NCI-H69 (cell line): ENCODE measurements around the gene GLCE.
A peak's percentile ranks its signal among the peaks of the same experiment; 100 is the strongest.

ENCODE experiments used
- DNase-seq: peaks from one replicate; lab custom pipeline; 2025; lab: John Stamatoyannopoulos, UW

The GLCE gene

DNA sequence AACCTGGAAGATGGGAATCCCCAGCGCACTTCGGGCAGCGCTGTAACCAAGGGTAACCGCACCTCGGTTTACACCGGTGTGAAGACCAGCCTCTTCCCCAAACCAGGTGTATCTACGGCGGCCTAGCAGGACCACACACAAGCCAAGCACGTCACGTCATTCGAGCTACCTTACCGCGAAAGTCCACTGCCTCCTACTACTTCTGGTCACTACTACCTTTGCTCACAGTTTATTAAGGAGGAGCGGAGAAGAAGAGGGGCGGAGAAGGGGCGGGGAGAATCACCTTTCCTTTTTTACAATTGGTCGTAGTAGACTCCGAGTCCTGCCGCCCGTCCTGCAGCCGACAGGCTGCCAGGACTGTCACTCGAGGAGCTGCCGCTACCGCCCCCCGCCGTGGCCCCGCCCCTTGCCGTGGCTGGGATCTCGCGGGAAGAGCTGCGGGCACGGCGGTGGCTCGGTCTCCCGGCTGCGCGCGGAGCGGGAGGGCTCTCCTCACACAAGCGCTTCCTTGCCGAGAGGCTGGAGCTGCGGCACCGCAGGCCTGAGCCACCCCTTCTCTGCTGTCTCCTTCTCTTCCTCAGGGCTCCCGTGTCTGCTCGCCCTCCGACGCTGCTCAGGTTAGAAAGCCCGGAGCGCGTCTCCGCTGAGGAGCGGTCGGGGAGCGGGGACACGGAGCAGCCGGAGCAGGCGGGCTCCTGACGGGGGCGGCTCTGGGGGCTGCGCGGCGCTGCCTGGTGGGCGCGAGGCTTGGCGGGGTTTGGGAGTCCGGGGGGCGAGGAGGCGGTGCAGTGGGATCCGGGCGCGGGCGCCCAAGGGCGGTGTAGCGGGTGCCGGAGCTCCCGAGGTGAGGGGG, at the start of gene GLCE:
GLCE (plus strand) TSS at position 495 of the 853 bp plus-strand sequence. CDS start 95,172 bp downstream, outside the sequence.
- peak; percentile 96 for DNase-seq

DNA sequence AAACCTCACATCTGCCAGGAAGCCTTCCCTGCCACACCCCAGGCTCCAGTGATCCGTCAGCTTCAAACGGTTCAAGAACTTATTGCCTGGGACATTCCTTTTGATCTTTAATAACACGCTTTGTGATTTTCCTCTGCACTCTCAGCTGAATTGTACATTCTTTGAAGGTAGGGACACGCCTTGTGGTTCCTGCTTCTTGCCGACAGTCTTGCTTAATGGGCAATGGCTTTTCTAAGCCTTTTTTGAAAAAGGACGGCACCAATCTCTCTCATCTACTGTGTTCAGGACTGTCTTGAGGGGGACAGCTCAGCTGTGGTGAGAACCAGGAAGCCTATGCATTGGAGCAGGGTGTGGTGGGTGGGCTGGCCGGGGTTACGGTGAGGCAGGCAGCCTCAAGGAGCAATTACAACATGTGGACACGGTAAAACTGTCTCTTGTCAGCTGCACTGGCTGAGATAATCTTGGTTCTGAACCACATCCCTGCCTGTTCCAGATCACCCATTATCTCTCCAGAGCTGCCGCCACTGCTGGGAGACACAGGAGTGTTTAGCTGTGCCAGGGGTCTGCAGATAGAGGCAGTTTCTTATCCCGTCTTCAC, 46.0 kb upstream of the GLCE start:
- no peak for DNase-seq

DNA sequence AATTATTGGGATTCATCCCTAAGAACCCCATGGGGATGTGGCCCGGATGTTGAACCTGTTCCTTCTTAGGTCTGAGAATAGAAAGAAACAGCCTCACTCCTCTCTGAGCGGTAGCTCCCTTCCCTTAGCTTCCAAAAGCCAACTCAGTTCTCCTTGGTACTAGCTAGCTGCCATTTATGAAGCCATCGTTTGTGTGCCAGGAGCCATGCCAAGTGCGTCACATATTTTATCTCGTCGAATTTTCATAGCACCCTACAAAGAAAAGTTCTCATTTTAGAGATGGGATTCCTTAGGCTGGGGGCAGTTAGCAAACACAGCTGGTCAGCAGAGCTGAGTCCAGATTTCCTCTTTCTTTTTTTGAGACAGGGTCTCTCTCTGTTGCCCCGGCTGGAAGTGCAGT, 45.4 kb upstream of the GLCE start:
- no peak for DNase-seq

DNA sequence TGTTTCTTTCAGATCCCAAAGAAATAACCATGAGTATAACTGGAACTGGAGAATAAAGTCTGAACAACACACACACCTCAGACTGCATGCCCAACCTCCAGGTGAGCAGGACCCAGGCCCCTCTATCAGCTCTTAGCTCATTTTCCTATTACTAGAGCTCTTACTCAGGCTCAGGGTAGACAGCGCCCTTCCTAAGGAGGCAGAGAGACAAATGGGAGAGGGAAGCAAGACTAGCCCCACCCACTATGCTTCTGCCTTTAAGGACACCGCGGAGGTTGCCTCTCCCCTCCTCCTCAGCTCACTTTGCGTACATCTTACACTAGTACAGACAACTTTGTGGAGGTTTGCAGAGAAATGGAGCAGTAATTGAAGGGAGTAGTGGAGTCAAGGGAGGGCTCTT, 44.0 kb upstream of the GLCE start:
- peak; percentile 28 for DNase-seq

DNA sequence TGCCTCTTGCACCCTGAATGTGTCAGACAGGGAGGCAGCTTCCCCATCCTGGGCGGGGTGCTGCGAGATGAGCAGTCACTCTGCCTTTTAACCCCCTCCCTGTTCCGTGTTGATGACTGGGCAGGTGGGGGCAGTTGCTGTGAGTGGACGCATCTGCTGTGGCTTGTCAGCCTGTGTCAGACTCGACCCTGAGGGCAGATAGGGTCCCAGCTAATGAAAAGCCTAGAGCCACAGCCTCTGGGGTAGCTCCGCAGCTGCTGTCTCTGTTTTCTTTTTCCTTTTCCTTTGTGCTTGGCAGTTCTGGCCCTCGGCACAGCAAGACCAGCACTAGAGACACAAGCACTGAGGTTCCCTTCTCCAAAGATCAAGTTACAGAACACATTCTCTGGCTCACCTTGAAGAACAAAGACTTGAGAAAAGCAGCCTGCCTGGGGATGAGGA, 43.0 kb upstream of the GLCE start:
- peak; percentile 91 for DNase-seq

DNA sequence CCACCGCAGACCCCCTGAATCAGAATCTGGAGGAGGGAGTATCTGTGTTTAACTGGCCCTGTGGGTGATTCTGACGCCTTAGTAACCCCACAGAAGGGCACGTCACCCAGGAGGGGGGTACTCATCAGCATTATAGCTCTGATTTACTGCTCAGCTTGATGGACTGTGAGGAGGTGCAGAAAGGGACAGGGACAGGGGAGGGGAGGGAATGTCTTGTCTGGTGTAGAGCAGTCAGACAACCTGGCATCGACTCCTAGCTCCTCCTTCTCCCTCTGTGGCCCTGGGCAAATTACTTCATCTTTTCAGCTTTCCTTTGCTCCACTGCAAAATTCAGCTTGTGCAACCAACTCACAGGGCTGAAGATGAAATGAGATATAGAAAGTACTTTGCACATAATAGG, 42.3 kb upstream of the GLCE start:
- DNase-seq, result peak; percentile 85

DNA sequence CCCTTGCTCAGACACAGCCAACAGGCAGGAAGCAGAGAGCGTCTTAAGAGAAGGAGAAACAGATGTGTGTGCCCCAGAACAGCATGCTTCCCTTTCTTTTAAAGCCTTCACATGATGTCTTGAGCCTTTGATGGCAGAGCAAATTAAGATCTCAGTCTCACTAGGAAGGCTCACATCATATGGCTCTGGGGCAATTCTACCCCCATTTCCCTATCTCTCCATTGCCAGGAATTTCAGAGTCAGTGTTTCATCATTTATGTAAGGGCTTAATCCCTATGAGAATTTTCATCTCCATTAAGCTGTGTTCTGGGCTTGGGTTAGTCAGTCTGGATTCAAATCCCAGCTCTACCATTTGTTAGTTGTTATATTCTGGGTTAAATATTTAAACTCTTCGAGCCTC, 41.4 kb upstream of the GLCE start:
- peak; percentile 55 for DNase-seq

DNA sequence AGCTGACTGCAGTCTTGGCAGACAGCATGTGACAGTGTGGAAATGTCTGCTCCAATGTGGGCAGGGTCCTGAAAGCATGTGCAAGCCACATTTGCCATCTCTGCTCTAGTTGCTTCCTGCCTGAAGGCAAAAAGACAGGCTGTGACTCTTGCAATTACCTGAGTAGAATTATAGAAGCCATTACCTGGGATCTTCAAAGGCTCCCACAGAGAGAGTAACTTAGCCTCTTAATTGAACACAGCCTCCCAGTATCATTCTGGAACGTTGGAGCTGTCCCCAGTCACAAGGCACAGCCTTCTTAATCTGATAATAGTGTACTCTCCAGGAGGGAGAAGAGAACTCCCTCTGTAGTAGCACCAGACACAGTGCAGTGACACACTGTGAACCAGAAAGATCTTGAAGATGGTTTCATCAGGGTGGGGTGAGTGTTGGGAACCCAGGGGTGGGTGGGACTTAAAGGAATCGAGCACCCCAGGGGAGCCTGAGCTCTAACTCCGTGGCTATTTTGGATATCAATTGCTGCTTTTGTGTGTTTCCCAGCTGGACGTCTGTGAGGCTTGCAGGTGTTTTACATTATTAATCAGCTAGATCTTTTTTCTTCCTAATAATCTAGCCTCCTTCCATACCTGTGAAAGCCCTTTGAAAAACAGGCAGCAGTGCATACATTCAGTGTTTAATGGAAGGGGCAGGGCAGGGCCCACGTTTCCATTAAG, 40.6 kb upstream of the GLCE start:
- DNase-seq, result peak; percentile 97

DNA sequence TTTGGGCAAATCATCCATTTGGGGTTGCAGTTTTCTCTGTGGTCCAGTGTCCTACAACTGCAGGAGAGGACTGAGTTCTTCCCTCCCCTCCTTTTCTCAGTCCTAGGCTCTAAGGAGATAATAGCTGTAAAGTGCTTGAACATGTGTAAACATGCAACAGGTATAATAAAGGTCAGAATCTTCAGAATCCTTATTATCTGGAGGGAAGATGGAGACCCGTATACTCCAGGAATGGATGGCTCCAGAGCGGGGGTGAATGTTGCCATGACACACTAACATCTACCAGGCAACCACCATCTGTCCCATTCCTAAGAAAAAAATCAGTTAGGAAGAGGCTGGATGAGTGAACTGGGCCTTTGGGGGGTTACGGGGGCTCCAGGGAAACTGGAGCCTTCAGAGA, 39.7 kb upstream of the GLCE start:
- peak; percentile 66 for DNase-seq

DNA sequence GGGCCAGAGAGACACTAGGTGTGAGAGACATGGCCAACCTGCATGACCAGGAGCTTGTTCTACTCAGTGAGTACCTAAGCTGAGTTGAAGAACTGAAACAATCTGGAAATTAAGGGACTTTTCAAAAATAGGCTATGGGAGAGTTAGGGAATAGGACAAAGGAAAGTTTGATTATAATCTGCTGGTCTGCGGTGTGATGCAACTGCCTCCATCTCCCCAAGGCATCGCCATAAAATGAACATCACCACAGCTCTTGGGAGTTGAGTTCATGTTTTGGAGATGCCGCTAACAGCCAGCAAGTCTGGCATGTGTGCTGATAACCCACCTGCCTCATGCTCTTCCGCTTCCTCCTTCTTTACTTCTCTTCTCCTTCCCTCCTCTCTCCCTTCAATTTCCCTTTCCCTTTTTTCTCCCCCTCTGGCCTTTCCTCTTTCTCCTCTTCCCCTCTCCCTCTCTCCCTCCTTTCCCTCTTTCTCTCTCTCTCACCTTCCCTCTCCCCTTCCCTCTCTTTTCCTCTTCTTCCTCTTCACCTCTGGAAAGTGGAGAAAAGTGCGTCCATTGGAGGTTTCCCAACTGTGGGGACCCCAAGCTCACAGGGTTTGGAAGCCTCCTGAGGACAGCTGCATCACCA, 39.1 kb upstream of the GLCE start:
- DNase-seq, result no peak

DNA sequence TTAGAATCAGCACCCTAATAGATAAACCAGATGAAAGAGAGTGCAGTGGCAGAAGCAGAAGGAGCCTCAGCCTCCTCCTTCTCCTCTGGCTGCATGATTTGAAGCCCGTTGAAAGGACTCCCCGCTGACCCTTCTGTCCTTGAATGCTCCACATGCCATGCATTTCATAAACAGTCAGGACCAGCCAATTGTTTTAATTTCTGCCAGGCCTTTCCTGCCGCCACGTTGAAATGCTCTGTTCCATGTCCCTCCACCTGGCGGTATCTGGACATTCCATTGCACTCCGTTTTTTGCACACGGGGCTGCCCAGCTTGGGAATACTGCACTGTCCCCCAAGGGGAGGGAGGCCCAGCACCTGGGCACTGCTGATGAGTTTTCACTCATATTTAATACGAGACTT, 35.2 kb upstream of the GLCE start:
- no peak for DNase-seq

DNA sequence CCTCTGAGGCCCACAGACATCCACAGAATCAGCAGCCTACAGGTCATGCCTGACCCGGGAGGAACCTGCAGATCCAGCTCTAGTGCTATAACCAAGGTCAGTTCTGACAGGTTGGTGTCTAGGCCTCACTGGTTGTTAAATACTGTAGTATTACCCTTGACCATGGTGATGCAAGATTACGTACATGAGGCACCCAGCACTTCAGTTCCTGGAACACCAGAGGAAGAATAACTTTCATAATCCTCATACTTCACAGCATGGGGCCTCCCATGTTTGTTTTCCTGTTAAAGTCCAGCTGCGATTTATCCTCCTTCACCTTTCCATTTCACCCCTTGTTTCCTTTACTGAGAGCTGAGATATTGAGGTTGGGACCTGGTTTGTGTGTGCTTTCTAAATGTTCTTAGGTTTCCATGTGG, 34.4 kb upstream of the GLCE start:
- peak; percentile 54 for DNase-seq

DNA sequence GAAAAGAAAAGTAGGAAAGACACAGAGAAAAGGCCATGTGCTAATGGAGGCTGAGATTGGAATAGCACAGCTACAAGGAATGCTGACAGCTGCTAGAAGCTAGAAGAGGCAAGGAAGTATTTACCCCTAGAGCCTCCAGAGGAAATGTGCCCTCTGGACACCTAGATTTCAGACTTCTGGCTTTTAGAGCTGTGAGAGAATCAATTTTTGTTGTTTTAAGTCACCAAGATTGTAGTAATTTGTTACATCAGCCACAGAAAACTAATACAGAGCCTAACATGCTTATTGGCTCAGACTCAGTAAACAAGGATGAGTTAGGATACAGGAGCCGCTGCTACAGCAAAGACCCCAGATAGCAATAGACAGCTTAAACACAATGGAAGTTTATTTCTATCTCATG, 33.1 kb upstream of the GLCE start:
- no peak for DNase-seq

DNA sequence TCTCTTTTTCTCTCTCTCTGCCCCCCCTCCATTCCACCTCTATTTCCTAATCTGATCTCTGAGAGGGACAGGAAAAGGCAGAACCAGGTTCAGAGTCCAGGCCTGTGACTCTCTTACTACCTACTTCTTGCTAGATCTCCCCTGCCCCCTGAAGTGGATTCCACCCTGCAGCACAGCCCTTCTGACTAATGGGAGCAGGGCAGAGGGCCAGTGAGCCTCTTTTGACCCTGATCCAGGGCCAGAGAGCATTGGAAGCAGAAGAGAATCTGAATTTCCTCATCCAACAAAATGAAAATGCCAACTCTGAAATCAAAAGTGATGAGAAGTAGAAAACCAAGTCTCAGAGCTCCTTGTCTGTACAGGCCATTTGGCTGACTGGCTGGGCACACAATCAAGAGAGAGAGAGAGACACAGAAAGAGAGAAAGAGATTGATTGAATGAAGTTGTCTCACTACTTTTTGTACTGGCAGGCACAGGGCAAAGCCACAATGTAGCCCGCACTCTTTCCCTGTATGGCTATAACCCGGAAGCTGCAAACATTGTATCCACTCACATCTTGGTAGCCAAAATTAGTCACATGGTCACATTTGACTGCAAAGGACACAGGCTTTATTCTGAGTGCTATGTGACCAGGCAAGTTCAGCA, 31.6 kb upstream of the GLCE start:
- DNase-seq, result no peak

DNA sequence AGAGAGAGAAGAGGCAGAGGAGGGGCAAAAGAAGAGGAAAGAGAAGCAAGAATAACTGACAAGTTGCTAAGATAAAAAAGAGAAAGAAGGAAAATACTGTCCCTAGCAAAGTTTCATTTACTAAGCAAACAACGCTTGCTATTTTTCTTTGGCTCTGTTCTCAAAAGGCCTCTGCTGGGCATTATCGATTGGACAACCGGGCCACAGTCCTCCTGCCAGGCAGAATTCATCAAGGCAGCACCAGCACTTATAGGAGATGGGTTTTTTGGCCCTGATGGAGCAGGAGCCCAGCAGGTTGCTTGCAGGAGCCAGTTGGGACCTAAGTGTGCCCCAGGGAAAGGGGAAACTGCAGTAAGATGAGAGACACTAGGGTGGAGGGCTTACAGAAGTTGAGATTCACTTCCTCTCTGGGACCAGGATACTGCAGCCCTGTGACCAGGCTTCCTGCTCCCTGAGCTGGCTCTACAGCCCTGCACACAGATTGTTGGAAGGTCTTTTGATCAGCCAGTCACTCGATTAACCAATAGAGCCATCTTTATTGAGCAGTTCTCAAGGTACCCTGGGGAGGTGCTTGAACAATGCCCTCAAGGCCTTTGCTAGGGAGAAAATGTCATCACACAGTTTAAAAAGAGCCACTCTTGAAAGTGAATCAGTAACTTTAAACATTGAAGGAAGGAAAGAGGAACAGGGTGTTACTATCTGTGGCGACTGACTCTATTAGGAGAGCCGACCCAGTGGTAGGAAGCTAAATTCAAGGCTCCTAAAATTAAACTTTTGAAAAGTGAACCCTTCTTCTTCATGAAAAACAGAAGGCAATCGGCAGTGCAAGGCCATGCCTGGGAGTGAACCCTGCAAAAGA, 28.8 kb upstream of the GLCE start:
- no peak for DNase-seq

DNA sequence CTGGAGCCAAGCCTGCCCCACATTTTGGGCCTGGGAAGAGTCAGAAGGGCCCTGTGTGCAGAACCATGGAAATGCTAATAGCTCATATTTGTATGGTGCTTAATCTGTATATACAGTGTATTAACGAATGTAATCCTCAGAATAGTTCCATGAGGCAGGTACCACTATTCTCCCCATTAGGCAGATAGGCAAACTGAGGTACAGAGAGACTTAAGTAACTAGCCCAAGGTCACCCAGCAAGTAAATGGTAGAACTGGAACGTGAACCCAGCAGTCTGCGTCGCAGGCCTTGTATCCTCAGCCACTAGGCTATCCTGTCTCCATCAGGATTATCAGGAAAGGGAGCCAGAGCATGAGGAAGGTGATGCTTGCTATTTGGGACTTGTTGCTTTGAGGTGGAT, 28.0 kb upstream of the GLCE start:
- no peak for DNase-seq

DNA sequence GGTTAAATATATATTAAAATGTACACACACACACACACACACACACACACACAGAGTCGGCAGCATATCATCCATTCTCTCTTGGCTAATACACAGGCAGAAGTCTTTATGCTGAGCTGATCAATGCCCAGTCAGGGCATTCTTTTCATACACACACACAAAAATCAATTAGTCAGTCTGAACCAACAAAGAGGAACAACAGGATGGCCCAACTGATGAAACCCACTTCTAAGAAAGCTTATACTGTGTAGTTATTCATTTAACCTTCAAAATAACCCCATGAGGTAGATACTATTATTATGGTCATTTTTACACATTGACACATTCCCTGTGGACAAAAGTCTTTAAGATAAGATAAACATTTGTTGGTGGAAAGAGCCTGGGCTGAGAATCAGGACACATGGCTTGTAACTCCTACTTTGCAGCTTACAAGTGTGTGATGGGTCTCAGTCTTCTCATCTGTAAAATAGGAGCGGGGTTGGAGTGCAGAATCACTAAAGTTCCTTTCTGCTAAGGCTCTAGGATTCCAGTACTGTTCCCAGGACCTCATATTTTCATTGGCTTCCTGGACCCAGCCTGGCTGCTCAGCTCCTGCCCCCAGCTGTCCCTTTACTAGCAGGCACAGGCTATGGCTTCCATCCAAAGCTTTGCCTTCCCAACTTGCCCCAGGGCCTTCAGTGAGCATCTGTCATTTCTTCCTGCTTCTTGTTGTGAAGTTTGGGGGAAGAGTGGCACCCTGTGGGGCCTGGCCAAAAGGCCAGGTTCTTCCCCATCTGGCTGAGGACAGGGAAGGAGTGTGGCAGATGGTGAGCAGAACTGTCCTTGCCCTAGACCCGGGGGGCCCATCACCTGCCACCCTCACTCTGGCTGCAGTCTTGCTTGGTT, 27.2 kb upstream of the GLCE start:
- peak; percentile 97 for DNase-seq

DNA sequence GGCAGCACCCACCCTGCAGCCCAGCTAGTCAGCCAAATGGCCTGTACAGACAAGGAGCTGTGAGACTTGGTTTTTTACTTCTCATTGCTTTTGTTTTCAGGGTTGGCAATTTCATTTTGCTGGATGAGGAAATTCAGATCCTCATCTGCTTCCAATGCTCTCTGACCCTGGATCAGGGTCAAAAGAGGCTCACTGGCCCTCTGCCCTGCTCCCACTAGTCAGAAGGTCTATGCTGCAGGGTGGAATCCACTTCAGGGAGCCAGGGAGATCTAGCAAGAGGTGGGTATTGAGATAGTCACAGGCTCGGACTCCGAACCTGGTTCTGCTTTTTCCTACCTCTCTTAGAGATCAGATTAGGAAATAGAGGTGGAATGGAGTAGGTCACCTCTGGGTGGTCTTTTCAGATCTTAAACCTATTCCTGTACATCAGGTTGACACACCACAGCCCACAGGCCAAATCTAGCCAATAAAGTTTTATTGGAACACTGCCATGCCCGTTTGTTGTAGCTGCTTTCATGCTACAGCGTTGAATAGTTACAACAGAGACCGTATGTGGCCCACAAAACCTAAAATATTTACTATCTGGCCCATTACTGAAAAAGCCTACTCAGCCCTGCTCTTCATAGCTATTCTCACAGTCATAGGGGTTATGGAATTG, 26.4 kb upstream of the GLCE start:
- DNase-seq, result peak; percentile 50

DNA sequence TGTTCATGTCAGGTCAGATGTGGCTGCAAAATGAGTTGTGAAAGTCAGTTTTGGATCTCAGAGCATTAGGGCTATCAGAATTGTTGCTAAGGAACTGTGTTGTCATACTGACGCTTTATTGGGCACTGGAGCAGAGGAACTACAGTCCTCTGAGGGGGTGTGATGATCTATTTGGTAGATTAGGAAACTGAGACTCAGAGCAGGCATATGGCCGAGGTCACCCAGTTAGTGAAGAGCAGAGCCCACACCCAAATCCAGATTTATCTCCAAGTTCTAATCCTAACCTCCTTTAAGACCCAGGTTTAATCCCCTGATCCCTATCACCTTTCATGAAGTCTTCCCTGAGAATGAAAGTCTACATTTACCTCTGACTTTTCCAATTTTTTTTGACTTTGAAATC, 25.6 kb upstream of the GLCE start:
- DNase-seq, result no peak
